HG03571 (cell line): Measurements from ENCODE around the gene STK24.
A peak's percentile ranks its signal among the peaks of the same experiment; 100 is the strongest.

ENCODE experiments used
- ATAC-seq: cut with Tn5 transposase; IDR thresholded peaks from one replicate; pipeline ENCODE4 v1.9.1; 2021; ENCODE audit not compliant: unreplicated experiment

The STK24 gene

DNA sequence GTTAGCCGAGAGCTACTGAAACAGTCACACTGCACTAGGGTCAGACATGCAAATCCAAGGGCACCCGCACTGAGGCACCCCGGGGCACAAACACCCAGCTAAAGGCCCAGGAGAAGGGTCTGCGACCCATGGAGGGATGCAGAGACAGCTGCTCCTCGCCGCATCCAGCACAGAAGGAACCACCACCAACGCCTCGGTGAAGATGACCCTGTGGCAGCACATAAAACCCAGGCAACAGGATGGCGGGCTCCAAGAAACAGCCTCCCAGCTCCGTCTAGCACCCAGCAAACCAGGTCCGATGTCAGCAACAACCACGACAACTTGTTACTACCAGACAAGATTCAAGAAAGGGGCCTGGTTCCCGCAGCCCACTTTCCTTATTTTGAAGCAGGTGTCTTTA is 82.1 kb downstream of the STK24 start:
- ATAC-seq = no peak

DNA sequence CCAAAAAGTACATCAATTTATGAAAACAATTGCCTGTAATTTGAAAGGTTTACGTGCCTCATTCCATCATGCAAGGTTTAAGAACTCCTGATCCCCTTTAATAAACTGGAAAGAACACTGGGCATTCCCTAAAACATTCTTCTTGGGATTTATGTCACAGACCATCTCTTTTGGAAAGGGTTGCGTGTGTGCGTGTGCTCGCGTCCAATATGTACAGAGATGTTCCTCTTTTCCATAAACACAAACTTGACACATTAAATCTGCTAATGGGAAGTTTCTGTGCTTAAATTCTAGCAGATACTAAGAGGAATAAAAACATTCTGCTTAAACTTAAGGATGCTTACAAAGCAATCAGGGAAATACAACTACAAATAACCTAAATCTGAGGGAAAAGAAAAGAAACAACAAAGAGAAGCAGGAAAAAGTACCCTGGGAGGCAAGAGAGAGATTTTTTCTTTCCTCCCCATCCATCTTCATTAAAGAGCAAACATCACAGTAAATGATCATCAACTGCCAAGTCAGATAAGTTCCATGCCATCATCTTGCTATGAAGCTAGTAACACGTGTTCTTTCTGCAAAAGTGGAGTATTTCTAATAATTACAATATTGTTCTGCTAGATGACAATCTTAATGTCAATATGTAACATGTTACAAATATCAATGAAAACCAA is 83.7 kb downstream of the STK24 start:
- ATAC-seq = no peak

DNA sequence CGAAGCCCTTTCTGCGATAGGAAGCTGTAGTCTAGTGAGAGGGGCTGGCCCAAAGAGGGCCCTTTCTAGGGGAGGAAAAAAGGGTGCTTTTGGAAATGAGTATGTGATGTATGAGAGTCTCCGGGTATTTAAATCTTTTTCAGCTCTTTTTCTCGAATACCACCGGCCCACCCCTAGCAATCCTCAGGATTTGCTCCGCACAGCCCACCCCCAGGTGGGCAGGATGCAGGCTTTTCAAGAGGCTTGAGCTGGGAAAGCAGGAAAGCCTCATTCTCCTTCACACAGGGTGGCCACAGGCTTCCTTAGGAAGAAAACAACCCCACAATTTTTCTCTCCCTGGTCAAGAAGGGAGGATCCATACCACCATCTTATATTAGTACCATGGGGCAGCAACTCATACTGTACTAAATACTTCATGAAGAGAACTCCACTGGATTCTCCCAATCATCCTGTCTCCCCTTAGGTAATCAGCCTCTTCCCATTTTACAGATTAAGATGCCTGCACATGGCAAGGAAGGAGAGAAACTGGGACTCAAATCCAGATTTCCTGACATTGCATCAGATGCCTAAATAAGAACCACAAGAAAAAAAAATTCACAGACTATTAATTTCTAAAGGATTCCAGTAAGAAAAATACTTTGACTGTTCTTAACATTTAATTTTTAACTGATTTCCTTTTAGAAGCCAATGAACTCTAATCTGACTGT is 84.4 kb downstream of the STK24 start:
- no peak for ATAC-seq

DNA sequence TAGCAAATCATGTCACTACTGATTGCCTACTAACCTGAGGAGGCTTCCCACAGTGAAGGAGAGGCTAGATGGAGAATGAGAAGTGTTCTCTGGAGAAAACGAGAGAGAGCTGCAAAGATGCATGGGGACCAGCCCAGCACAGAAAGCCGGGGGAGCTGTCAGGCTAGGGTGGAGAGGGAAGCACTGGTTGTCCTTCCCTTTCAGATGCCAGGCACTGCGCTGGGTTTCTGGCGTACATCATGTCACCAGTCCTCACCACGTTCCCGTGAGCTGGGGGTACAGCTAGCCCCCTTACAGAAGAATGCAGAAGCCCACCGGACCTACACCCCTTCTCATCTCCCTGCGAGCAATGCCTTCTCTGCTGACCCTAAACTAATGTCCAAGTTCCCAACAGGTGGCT is 86.0 kb downstream of the STK24 start:
- no peak for ATAC-seq

DNA sequence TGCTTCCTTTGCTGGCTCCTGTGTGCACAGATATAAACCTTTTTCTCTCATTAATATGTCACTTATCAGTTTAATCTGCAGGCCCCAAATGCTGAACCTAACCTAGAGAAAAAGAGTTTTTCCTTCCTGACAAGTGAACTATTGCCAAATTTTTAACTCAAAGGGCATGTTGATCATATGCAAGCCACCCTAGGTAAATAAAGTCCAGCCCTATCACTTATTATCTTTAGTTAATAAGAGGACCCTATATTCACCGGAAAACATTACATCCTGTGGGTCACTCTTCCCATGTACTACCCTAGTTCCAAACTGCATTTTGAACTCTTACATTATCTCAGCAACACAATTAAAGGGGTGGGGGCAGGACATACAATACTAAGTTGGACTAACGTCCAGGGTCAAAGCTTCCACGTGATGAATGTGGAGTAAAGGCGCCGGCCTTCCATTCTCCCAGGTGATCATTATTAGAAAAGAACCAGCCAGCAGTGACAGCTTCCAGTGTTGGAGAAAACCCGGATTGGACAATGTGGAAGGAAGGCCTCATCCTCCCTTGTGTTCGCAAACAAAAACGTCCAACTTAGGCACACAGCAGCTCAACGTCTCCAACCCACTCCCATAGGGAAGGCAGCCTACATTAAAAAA is 86.6 kb downstream of the STK24 start:
- no peak for ATAC-seq

DNA sequence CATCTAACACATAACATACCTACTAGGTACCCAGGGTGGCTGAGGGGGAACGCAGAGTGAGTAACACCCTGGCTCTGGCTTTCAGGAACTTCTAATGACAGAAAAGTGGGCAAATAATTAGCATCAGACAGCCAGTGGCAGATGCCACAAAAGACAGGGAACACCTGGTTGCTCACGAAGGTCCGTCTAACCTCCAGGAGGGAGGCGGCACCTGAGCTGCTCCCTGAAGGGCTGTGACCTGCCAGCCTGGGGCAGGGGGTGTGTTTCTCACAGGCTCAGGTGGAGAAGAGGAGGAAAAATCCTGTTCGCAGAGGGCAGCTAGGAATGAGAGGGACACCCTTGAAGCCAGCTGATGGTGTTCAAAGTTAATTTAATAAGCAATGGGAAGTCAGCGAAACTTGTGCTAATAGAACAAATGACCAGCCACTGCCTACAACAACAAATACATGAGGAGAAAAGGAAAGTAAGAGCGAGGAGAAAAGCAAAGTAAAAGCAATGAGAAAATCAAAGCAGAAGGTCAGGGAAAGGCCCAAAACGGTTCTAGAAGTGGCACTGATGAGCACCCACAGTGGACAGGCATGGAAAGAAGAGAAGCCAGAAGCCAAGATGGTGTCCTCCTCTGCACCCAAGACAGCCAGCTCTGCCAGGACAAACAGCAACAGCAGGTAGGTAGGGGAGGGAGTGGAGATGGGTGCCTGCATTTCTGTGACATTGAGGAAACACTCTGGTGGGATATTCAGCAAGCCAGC is 87.3 kb downstream of the STK24 start:
- ATAC-seq = no peak

DNA sequence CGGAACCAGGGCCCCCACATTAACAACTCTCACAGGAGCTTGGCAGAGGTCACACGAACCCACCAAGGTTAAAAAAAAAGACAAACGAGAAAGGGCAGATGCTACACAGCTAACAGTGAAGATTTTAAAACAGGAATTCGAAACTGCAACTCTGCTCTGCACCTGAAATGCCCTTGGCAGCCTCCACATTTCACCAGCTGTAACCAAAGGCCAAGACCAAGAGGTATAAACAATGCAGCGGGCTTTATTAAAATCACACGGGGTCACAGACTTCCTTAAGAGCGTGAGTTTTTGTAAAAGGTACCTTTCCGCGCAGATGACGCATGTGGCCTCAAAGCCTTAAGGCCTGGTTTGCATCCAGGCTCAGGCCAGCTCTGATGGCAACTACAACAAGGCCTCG is 88.2 kb downstream of the STK24 start:
- peak; percentile 73 for ATAC-seq

DNA sequence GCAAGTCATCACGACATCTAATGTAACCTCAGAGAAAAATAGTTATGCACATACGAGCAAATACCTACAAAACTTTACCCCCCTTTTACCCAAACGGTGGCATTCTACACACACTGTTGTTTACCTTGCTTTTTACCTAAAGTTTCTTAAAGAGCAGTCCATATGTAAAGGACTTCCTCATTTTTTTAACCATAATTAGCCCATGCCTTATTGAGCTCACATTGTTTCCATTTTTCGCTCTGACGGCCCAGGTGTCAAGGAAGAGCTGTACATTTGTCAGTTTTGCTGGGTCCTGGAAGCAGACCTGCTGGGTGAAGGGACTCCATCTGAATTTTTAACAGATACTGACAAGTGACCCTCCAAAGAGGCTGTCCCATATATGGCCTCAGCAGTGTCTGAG is 89.4 kb downstream of the STK24 start:
- ATAC-seq = no peak

DNA sequence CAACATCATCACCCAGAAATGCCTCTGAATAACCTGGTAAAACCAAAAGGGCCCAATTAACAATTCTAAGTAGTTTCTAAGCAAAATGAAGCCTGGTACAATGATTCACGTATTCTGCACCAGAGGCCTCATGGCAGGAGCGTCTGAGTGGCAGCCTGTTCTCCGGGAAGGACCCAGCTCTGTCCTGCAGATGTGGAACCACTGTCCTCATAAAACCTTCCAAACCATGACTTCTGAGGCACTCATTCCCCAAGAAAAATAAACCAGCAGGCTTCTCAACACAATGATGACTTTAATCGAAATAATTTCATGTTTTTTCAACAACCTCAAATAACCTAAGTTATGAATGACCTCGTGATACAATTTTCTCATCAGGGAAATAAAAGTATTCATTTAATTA is 89.9 kb downstream of the STK24 start:
- ATAC-seq = no peak

DNA sequence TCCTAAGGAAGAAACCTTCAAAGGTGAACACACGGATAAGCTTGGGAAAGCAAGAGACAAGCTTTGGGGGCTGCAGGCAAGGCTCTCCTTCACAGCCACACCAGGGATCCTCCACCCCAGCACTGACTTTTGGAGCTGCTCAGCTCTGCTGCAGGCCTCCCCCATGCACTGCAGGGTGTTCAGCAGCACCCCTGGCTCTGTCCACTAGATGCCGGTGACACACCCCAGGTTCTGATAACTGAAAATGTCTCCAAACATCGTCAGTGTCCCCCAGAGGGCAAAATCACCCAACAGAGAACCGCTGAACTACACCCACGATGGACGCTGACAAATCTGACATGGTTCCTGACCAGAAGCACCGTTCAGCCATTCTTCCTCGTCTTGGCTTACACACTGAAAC is 90.5 kb downstream of the STK24 start:
- no peak for ATAC-seq

DNA sequence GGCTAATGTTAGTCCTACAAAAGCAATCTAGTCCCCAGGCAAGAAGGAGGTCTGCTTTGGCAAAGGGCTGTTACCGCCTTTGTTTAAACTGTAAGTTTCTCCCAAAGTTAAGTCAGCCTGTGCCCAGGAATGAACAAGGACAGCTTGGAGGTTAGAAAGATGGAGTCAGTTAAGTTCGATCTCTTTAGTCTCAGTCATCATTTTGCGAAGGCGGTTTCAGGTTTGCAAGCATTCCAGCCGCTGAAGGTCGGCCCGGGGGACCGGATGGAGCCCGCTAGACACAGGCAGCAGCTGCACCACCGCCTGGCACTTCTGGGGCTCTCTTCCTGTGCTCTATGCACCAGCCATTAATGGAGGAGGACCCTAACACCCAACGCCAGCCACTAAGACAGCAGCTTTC is 91.3 kb downstream of the STK24 start:
- ATAC-seq = no peak

DNA sequence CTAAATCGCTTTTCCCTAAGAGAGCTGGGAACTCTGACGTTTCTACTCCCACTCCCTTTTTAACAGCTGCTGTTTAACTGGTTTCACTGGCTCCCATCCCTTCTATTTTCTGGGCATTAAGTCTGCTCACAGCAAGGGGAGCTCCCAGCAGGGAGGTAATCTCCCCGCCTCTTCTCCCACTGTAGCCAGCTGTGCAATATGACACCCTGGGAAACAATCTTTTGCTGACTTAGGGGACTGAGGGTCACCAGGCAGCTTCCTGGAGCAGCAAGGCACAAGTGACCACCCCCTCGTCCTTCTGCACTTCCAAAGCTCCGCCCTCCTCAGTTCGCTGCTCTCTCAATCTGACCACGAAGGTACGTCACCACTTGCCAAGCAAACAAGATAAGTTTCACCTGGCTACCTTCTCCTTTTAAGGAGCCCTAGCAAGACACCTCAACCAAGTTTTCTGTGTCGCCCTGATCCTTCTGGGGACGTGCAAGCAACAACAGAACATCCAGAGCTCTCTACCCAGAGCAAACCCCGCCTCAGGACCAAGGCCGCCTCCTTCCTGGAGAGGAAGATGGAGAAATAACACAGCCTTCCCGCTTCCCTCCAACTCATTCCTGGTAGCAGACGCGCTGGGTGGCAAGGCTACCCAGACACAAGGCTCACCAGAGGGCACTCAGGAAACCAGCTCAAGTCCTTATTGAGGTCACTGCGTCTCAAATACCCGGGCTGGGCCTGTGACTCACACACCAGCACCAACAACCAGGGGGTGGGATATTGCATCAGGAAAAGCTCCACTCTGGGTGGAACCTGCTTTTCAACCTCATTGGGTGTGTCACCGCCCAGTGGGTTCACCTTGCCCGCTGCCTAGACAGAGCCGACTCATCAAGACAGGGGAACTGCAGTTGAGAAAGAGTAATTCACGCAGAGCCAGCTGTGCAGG is 92.4 kb downstream of the STK24 start:
- no peak for ATAC-seq

DNA sequence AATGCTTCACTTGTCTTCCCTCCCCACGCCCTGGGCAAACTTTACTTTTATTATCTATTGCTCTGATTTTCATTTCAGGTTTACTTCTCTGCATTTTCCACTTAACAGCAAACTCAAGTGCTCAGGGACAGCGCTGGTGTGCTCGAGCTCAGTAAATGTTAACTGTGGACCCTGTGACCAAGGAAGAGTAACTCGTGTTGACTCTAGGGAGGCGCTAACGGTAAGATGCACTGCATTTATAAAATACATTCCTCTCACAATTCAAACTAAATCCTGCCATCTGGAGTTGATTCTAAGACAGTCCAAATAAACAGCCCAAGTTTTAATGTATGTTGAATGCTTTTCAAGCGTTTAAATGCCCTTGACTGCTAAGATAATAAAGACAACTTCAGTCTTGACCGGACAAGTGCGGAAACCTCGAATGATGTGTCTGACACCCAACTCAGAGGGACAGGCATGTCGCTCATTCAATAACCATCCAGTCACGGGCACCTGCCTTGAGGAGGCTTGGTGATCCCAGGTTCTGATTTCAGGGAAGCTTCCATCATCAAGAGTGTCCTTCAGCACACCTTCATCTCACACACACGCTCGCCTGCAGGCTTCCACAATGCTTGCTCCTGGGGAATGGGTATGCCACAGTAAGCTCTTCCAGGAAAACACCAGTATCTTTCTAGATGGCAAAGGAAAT is 93.2 kb downstream of the STK24 start:
- no peak for ATAC-seq

DNA sequence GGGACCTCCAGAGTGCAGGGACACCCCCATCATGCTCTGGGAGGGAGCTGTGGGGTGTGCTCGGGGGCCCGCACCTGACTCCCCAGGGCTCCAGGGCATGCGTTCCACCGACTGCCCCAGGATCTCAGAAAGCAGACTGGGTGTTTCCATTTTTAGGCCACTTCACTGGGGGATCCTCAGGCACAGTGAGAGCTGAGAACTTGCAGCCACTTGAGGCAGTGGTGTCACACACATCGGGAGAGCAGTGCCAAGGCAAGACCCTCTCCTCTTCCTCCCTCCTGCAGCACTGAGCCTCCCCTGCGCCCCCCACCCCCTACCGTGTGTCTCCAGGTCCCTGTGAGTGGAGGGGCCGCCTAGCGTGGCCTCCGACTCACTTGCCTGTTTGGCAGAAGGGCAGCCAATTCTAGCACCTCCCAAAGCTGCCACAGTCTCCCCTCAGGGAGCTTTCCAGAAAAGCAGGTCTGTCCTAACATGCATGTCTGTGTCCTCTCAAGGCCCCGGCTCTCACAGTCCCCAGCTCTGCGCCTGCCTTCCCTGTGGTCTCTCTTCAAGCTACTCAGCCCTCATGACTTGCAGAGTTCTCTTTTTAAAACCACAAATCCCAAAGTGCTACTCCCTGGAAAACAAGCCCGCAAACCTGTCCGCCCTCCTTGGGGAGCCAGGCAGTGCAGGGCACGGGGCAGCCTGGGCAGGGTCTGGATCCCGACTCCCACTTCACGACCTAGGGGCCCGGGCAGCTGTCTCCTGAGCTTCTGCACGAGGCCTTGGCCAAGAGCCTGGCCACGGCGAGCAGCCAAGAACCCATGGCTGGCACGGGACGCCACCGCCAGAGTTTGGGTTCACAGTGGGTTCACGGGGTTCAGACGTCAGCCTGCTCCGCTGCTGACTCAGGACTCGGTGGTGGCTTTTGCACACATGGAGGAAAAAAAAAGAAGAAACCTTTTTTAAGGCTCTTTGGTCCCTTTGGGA is 94.1 kb downstream of the STK24 start:
- no peak for ATAC-seq

DNA sequence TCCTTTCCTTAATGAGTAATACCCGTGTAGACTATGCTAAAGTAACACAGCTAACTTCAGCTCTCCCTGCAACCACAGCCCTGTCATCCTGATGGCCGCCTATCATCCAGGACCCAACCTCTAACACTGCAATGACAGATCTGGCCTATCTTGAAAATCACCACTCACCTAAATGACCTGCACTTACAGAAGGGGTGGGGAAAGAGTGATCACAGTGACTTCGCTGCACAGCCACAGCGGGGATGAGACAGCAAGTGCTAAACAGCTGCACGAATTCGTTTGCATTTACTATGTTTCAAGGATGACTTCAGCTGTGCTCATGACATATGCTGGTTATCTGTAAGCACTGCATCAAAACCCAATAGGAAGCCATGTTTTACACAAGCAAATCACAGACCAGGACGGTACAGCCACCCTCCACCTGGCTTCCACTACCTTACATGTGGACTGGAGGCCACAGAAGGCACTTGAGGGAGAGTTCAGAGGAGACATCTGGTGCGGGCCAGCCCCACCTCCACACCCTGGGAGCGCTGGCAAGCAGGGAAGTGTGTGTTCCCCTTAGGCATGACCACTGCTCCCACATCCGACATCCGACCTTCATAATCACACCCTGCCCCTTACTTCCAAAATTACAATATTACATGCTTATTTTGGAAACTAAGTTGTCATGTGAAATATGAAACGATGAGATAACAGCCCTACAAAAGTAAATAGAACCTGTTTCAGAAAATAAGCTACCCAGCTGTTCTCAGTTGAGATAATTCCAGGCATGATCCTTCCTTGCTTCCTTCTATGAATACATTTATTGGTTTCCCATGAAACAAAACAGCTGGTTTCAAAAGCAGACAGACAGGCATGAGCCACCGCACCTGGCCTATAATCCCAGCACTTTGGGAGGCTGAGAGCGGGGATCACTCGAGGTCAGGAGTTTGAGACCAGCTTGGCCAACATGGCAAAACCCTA is 95.7 kb downstream of the STK24 start:
- no peak for ATAC-seq

DNA sequence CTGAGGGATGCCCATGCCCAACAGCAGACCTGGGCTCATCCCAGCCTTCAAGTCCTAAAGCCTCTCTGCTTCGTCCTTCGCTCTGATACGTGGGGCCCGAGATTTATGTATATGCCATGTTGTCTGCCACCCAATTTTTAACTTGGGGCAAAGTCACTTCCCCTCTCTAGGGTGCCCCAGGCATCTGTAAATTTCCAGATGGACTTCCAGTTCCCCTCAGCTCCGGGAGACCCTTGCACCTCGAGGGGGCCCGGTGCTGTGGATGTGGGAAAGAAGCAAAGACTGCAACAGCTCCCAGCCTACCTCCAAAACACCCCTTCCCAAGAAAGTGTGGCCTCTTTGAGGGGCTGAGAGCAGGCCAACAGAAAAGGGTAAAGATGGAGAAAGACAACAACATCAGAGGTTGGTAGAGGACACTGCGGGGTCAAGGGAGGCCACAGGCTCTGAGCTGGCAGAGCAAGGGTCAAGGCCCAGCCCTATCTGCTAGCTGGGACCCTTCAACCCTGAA is 97.4 kb downstream of the STK24 start:
- no peak for ATAC-seq
